Liver (tissue), 9 donors: ENCODE data around the gene RASSF8. TPM values are rescaled to one million over a fixed set of nuclear protein-coding genes. Genes with fewer than 3 reads are reported as not detected.

Experiments used
- DNase-seq: peaks from one replicate; pipeline ENCODE4 v3.0.0-alpha.2; 2017; ENCODE audit warnings: low spot score
- H3K27ac ChIP-seq, 2 donors: one replicate each; pipeline ENCODE4 v1.7.0; 2013; ENCODE audit warnings: inconsistent platforms in 2 of 2, low read length in 2 of 2, control low read depth in 1 of 2, low read depth in 1 of 2, mild to moderate bottlenecking in 1 of 2
- H3K27me3 ChIP-seq, 4 donors: one replicate each; pipeline versions ENCODE4 v1.6.1 to v1.7.0; 2013; ENCODE audit warnings: low read length in 3 of 4, inconsistent platforms in 1 of 4, mild to moderate bottlenecking in 1 of 4, moderate library complexity in 1 of 4; ENCODE audit not compliant: control insufficient read depth in 4 of 4, insufficient read depth in 4 of 4
- H3K36me3 ChIP-seq, 4 donors: one replicate each; pipeline versions ENCODE4 v1.6.1 to v1.7.0; 2013; ENCODE audit warnings: low read length in 3 of 4, mild to moderate bottlenecking in 3 of 4, low read depth in 1 of 4, moderate library complexity in 1 of 4; ENCODE audit not compliant: control insufficient read depth in 4 of 4, insufficient read depth in 3 of 4
- H3K4me1 ChIP-seq, 4 donors: one replicate each; pipeline versions ENCODE4 v1.6.1 to v1.7.0; 2013; ENCODE audit warnings: low read length in 3 of 4, mild to moderate bottlenecking in 3 of 4, moderate library complexity in 1 of 4; ENCODE audit not compliant: control insufficient read depth in 4 of 4, insufficient read depth in 4 of 4
- H3K4me3 ChIP-seq, 3 donors: one replicate each; pipeline versions ENCODE4 v1.6.1 to v1.7.0; 2013; ENCODE audit warnings: low read length in 3 of 3, control low read depth in 1 of 3, low read depth in 1 of 3, mild to moderate bottlenecking in 1 of 3
- H3K9ac ChIP-seq, 2 donors: one replicate each; pipeline ENCODE4 v1.7.0; 2013; ENCODE audit warnings: low read length in 2 of 2, mild to moderate bottlenecking in 2 of 2, moderate library complexity in 2 of 2, control low read depth in 1 of 2, low read depth in 1 of 2
- H3K9me3 ChIP-seq, 4 donors: one replicate each; pipeline versions ENCODE4 v1.6.1 to v1.7.0; 2013; ENCODE audit warnings: low read length in 3 of 4; ENCODE audit not compliant: control insufficient read depth in 4 of 4
- ATF3 ChIP-seq: IDR thresholded peaks from 2 replicates; pipeline ENCODE4 v1.6.1; 2016; ENCODE audit warnings: antibody characterized with exemption
- CTCF ChIP-seq: fragments of 150-350 bp; IDR thresholded peaks from 2 replicates; pipeline ENCODE4 v1.5.1; 2017; ENCODE audit warnings: improper control_type of control experiment, low read depth, low read length; ENCODE audit not compliant: missing input control
- EGR1 ChIP-seq, 2 donors: IDR thresholded peaks; 2 replicates each; pipeline ENCODE4 v1.6.1; 2016 to 2018; ENCODE audit warnings: antibody characterized with exemption in 2 of 2, low read depth in 2 of 2
- FOXA1 ChIP-seq: IDR thresholded peaks from 2 replicates; pipeline ENCODE4 v1.6.1; 2016; ENCODE audit warnings: antibody characterized with exemption
- FOXA2 ChIP-seq: IDR thresholded peaks from 2 replicates; pipeline ENCODE4 v1.6.1; 2016; ENCODE audit warnings: antibody characterized with exemption
- GABPA ChIP-seq, 2 donors: IDR thresholded peaks in 1 of 2; conservative IDR thresholded peaks in 1 of 2; 2 replicates each; pipeline ENCODE4 v1.6.1; 2016; ENCODE audit warnings: antibody characterized with exemption in 2 of 2, mild to moderate bottlenecking in 1 of 2, moderate library complexity in 1 of 2
- HNF4A ChIP-seq, 2 donors: conservative IDR thresholded peaks; 2 replicates each; pipeline ENCODE4 v1.6.1; 2016; ENCODE audit warnings: antibody characterized with exemption in 2 of 2, mild to moderate bottlenecking in 2 of 2
- HNF4G ChIP-seq: IDR thresholded peaks from 2 replicates; pipeline ENCODE4 v1.6.1; 2016; ENCODE audit warnings: antibody characterized with exemption
- JUND ChIP-seq, 2 donors: IDR thresholded peaks; 2 replicates each; pipeline ENCODE4 v1.6.1; 2016; ENCODE audit warnings: antibody characterized with exemption in 2 of 2
- MAX ChIP-seq: IDR thresholded peaks from 2 replicates; pipeline ENCODE4 v1.6.1; 2016; ENCODE audit warnings: antibody characterized with exemption
- NR2F2 ChIP-seq: IDR thresholded peaks from 2 replicates; pipeline ENCODE4 v1.6.1; 2016; ENCODE audit warnings: antibody characterized with exemption
- RAD21 ChIP-seq, 2 donors: IDR thresholded peaks; 2 replicates each; pipeline ENCODE4 v1.6.1; 2016; ENCODE audit warnings: antibody characterized with exemption in 2 of 2, mild to moderate bottlenecking in 2 of 2
- REST ChIP-seq: IDR thresholded peaks from 2 replicates; pipeline ENCODE4 v1.6.1; 2016; ENCODE audit warnings: antibody characterized with exemption, mild to moderate bottlenecking
- RXRA ChIP-seq, 2 donors: IDR thresholded peaks; 2 replicates each; pipeline ENCODE4 v1.6.1; 2017 to 2018; ENCODE audit warnings: antibody characterized with exemption in 2 of 2, mild to moderate bottlenecking in 1 of 2
- SP1 ChIP-seq: IDR thresholded peaks from 2 replicates; pipeline ENCODE4 v1.6.1; 2018; ENCODE audit warnings: antibody characterized with exemption, mild to moderate bottlenecking
- TAF1 ChIP-seq: conservative IDR thresholded peaks from 2 replicates; pipeline ENCODE4 v1.6.1; 2016; ENCODE audit warnings: antibody characterized with exemption, mild to moderate bottlenecking
- YY1 ChIP-seq: IDR thresholded peaks from 2 replicates; pipeline ENCODE4 v1.6.1; 2016; ENCODE audit warnings: antibody characterized with exemption, mild to moderate bottlenecking
- ZBTB33 ChIP-seq: IDR thresholded peaks from 2 replicates; pipeline ENCODE4 v1.6.1; 2016; ENCODE audit warnings: antibody characterized with exemption
- WGBS: extraction: QIAGEN DNeasy Blood & Tissue Kit; methylation state at CpG from one replicate; pipeline ENCODE4 v1.1.7; 2013; 5-methylcytosine and 5-hydroxymethylcytosine counted together
- polyA plus RNA-seq, 2 donors: library from polyadenylated mRNA; stranded (reverse) in 1 of 2; unstranded in 1 of 2; fragments of 200-250 nt in 1 of 2; fragments of >200 nt in 1 of 2; fragmentation: Nextera tagmentation in 1 of 2; extraction: Ambion mirVana in 1 of 2; gene quantifications; one replicate each; pipeline versions ENCODE4 v1.2.1 to v1.2.3, GENCODE V29; 2013 to 2015
- total RNA-seq, 2 donors: library from RNA; depleted of rRNA; stranded (reverse); fragments of >200 nt; gene quantifications; one replicate each; pipeline ENCODE4 v1.2.3, GENCODE V29; 2014
- donor health status: healthy.
- donor health status: healthy.
- donor health status: healthy.
- donor health status: healthy.
- donor health status: healthy.

The RASSF8 gene
- total and polyA plus RNA-seq, 4 donors, result 1.7 to 9.4 (median 3.3) TPM

GRCh38 chr12:25988505-25988904, 30.0 kb downstream of the RASSF8 start:
- Histone ChIP-seq H3K9ac (no peak overlapping the region), H3K27me3 (no peaks in the 10 kb centered on the region), H3K36me3 (no peaks in the 10 kb centered on the region), H3K27ac (no peak overlapping the region), H3K4me1 (no peaks in the 10 kb centered on the region), H3K4me3 (no peak overlapping the region), H3K9me3 (no peaks in the 10 kb centered on the region)
- 79% methylated on average over 2 of the region's 2 CpGs for WGBS
- no peak for DNase-seq
- no peak for TF ChIP-seq CTCF
- no peak for TF ChIP-seq HNF4A (conservative IDR thresholded peaks at IDR 0.05)
- TF ChIP-seq RXRA (IDR thresholded peaks at IDR 0.05), result no peak
- no peak for TF ChIP-seq EGR1 (IDR thresholded peaks at IDR 0.05; ENCODE audit: low read depth in 2 of 2)
- TF ChIP-seq YY1, result no peak
- TF ChIP-seq ATF3, result no peak
- no peak for TF ChIP-seq MAX
- TF ChIP-seq REST, result no peak
- TF ChIP-seq GABPA (IDR thresholded peaks at IDR 0.05 in 1 of 2, conservative IDR thresholded peaks at IDR 0.05 in 1 of 2), result no peak
- TF ChIP-seq FOXA2, result no peak
- TF ChIP-seq TAF1, result no peak
- no peak for TF ChIP-seq NR2F2
- no peak for TF ChIP-seq ZBTB33

- Histone ChIP-seq H3K4me3 (no peak overlapping the region), H3K27ac (no peak overlapping the region), H3K4me1 (no peaks in the 10 kb centered on the region), H3K9ac (no peak overlapping the region), H3K9me3 (no peaks in the 10 kb centered on the region), H3K27me3 (no peaks in the 10 kb centered on the region), H3K36me3 (no peaks in the 10 kb centered on the region)
- no peak for DNase-seq
- WGBS, result 88% methylated on average over 2 of the region's 2 CpGs
- TF ChIP-seq JUND (IDR thresholded peaks at IDR 0.05), result no peak
- TF ChIP-seq GABPA (IDR thresholded peaks at IDR 0.05 in 1 of 2, conservative IDR thresholded peaks at IDR 0.05 in 1 of 2), result no peak
- no peak for TF ChIP-seq ATF3
- TF ChIP-seq FOXA2, result no peak
- no peak for TF ChIP-seq SP1
- no peak for TF ChIP-seq NR2F2
- no peak for TF ChIP-seq RAD21 (IDR thresholded peaks at IDR 0.05)
- TF ChIP-seq HNF4G, result no peak
- no peak for TF ChIP-seq REST
- TF ChIP-seq YY1, result no peak
- no peak for TF ChIP-seq TAF1
- no peak for TF ChIP-seq EGR1 (IDR thresholded peaks at IDR 0.05; ENCODE audit: low read depth in 2 of 2)
- TF ChIP-seq ZBTB33, result no peak
- no peak for TF ChIP-seq FOXA1
- no peak for TF ChIP-seq RXRA (IDR thresholded peaks at IDR 0.05)
Observed at GRCh38 chr12:25990495-25990894, 32.0 kb downstream of the RASSF8 start.
